ENCODE measurements around the gene AFTPH. TPM values are rescaled to one million over a fixed set of nuclear protein-coding genes. Genes with fewer than 3 reads are reported as not detected.

Gene AFTPH, protein sequence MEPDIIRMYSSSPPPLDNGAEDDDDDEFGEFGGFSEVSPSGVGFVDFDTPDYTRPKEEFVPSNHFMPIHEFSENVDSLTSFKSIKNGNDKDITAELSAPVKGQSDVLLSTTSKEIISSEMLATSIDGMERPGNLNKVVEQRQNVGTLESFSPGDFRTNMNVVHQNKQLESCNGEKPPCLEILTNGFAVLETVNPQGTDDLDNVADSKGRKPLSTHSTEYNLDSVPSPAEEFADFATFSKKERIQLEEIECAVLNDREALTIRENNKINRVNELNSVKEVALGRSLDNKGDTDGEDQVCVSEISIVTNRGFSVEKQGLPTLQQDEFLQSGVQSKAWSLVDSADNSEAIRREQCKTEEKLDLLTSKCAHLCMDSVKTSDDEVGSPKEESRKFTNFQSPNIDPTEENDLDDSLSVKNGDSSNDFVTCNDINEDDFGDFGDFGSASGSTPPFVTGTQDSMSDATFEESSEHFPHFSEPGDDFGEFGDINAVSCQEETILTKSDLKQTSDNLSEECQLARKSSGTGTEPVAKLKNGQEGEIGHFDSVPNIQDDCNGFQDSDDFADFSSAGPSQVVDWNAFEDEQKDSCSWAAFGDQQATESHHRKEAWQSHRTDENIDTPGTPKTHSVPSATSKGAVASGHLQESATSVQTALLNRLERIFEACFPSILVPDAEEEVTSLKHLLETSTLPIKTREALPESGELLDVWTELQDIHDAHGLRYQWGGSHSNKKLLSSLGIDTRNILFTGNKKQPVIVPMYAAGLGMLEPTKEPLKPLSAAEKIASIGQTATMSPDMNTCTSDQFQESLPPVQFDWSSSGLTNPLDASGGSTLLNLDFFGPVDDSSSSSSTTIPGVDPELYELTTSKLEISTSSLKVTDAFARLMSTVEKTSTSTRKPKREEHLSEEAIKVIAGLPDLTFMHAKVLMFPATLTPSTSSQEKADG
- 13.0 TPM for total RNA-seq
- long read RNA-seq, full-length matches to known transcripts, result 3 of 17 reads
- long read RNA-seq, partial matches to known transcripts, result 0 of 17 reads
- long read RNA-seq, other reads (novel, unspliced or antisense), result 14 of 17 reads

DNA sequence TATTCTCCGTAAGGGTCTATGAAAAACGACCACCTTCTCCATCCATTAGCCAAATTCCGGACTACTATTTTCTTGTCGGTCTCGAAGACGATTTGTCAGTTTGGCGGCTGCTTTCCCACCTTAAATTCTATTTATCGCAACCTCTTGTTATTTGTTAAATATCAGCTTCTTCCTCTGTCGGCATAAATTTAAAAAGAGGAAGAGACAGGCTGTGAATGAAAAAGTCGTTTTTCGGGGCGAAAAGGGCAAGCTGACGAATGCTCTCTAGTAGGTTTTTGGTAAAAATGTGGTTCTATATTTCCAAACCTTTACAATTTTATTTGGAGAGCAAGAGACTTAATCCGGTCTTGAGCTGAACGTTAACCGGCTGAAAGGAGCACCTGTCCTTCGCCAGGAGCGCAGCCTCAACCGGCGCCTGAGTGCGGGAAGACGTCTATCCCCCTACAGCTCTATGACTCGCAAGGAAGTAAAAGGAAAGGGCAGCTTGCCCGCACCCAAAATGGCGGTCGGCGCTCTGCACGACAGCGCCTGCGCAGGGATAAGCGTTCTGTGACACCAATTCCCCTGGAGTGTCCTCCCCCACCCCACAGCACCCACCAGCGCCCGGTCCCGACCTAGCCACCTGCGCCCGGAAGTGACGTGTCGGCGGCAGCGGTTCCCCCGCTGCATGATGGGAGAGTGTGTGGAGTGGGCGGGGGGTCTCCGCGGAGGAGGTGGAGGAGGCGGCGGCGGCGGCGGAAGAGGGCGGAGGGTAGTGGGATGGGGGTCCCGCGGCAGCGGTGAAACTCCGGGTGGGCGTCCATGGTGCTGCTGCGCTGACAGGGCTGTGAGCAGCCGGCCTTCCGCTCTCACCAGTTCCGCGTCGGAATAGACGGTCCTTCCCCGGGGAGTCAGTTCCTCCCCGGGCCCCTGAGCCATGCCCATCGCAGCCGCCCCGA lies at the start of gene AFTPH:
TSS of gene AFTPH (plus strand) at position 663 of the 938 bp plus-strand sequence. CDS start 27,147 bp downstream, outside the sequence.
- intact Hi-C loops (cut with micrococcal nuclease), result no loop called here
- ATAC-seq, result peak; percentile 99
- peak; percentile 99 for DNase-seq

- no peak for DNase-seq
- no peak for ATAC-seq
- intact Hi-C loops (cut with micrococcal nuclease), result no loop called here
Measured at GRCh38 chr2:64474636-64475035, 49.5 kb upstream of the AFTPH start.

- intact Hi-C loops (cut with micrococcal nuclease), result no loop called here
- DNase-seq, result no peak
- no peak for ATAC-seq
Measured at GRCh38 chr2:64477037-64477436, 47.1 kb upstream of the AFTPH start.

DNA sequence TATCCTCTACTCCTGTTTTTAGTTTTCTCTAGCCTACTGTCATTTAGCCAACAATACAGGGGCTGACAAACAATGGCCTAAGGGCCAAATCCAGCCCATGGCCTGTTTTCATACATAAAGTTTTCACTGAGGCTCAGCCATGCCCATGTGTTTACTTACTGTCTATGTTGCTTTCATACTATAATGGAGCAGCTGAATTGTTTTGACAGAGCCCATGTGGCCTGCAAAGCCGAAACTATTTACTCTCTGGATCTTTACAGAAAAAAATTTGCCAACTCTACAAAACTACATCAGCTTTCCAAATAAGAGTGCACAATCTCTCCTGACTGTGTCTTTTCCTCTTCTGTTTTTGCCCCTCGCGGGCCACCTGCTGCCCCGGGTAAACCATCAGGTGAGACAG lies 46.1 kb upstream of the AFTPH start:
- DNase-seq, result no peak
- intact Hi-C loops (cut with micrococcal nuclease), result no loop called here
- no peak for ATAC-seq

DNA sequence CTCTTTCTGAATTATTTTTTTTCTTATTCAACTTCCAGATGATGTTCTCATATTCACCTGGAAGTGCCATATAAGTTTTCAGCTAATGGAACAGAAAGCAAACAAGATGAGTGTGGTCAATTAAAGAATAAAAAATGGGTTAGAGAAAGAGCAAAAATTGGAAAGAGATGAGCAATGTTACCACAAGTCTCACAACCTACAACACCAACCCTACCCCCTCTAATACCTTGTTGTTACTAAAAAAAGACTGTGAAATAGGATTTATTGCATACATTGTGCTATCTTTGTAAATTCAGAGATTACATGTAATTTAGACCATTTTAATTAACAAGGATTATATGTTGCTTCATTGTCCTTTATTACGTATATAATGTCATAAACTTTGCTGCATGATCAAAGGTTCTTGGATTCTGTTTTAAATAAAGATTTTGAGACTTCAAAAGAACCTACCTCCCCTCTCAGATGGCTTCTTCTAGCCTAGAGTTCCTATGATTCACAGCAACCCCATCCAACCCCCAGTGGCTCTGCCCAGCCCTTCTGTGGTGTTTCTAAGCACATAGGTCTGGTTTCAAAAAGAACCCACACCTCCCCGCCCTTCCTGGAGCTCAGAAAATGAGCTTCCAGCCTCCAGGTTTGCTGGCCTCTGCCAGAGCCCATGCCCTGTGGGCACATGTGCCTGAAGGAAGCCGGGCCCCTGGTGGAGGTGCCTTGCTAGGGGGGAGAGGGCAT lies 45.5 kb upstream of the AFTPH start:
- intact Hi-C loops (cut with micrococcal nuclease), result no loop called here
- ATAC-seq (no peak), DNase-seq (no peak)

GRCh38 chr2:64479259-64480117 lies 44.6 kb upstream of the AFTPH start:
- ATAC-seq (no peak), DNase-seq (no peak)

DNA sequence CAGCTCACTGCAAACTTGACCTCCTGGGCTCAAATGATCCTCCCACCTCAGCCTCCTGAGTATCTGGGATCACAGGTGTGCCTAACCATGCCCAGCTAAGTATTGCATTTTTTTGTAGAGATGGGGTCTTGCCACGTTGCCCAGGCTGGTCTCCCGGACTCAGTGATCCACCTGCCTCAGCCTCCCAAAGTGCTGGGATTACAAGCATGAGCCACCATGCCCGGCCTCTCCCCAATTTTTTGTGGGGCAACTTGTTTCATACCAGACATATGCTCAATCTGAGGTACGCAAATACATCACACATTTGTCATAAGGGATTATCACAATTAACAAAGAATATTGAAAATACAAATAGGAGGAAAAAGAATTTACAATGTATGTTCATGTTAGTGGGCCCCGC lies 42.5 kb upstream of the AFTPH start:
- intact Hi-C loops (cut with micrococcal nuclease), result no loop called here
- no peak for DNase-seq
- ATAC-seq, result no peak

More at GRCh38 chr2:64479259-64480117, 44.6 kb upstream of the AFTPH start:
- intact Hi-C loops (cut with micrococcal nuclease), result no loop called here

DNA sequence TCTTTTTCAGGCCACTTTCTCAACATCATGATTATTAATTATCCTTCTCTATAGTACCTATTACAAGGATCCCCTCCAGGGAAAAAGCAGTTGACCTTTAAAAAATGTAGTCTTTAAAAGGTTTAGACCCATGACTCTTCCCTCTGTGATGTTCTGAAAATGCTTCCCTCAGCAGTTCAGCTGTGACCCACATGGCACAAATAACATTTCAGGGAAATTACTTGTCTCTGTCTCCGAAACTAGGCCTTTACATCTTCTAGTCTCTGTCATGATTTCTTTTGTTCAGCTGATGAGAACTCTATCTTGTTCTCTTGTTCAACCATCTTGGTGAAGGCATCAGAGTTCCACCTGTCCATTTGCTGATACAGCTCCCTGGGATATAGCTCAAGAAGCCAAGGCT lies 41.9 kb upstream of the AFTPH start:
- DNase-seq, result no peak
- intact Hi-C loops (cut with micrococcal nuclease), result no loop called here
- no peak for ATAC-seq

GRCh38 chr2:64482765-64483504 lies 41.2 kb upstream of the AFTPH start:
- ATAC-seq, result peak; percentile 39
- intact Hi-C loops (cut with micrococcal nuclease), result no loop called here
- no peak for DNase-seq

DNA sequence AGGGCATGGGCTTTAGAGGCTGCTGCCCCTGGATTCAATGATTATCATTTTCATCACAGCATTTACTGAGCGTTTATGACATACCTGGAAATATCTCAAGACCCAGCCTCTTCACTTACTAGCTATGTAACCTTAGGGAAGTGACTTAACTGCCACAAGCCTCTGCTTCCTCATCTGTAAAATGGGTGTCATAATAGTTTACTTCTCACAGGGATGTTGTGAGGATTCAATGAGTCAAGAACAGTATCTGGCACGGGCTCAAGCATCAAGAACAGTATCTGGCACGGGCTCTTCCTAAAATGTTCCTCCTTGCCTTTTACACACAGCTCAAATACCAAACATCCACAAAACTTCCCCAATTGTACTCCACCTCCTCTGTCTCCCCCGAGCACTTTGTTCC lies 38.8 kb upstream of the AFTPH start:
- intact Hi-C loops (cut with micrococcal nuclease), result no loop called here
- ATAC-seq, result no peak
- DNase-seq, result no peak

GRCh38 chr2:64485961-64486360 lies 38.2 kb upstream of the AFTPH start:
- peak; percentile 83 for ATAC-seq
- peak; percentile 41 for DNase-seq
- intact Hi-C loops (cut with micrococcal nuclease), result no loop called here

DNA sequence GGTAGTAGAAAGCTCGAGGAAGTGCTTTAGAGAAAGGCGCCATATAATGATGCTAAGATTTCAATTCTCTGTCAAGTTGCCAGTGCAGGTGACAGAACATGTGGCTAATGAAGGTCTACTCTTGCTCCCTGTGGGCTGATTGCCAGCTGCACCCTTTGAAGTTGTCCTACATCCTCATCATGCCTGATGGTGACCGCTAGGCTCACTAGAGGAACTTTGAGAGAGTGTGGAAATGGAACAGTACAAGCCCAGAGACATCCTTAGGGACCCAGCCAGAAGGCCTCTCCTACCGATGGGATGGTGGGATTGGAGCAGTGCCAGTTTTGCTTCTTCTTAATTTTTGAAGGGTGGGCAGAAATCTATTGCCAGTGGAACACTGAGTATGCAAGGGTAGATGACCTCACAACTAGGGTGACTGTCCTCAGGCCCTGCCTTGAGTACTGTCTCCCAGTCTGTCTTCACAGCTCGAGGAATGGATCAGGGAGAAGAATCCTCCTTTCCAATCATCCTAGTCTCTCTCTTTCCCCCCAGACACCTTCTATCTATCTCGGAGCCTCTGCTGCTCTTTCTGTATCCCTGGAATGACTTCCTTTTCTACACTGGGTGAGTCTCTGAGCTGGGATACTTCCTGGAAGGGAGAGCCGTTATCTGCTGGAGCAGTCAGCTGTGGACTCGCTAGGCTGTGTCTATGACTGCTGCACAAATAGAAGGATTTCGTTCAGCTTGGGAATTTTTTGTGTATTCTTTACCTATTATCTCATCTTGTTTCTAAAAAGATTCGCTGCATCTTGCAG lies 36.7 kb upstream of the AFTPH start:
- intact Hi-C loops (cut with micrococcal nuclease), result loop anchor here (2.0 kb wide), 2 partner anchors 157 to 439 kb away; no protein-coding TSS in a partner anchor
- no peak for DNase-seq
- ATAC-seq, result peak; percentile 45

GRCh38 chr2:64488050-64488974 lies 35.8 kb upstream of the AFTPH start:
- ATAC-seq, result peak; percentile 72
- peak; percentile 75 for DNase-seq
- intact Hi-C loops (cut with micrococcal nuclease), result loop anchor here (2.0 kb wide), 2 partner anchors 158 to 440 kb away; no protein-coding TSS in a partner anchor

GRCh38 chr2:64489081-64489751 lies 34.9 kb upstream of the AFTPH start:
- intact Hi-C loops (cut with micrococcal nuclease), result loop anchor here (2.0 kb wide), 2 partner anchors 158 to 440 kb away; no protein-coding TSS in a partner anchor

More at GRCh38 chr2:64489081-64489751, 34.9 kb upstream of the AFTPH start:
- no peak for ATAC-seq
- no peak for DNase-seq

All from left ventricle myocardium superior (tissue), 1 donor.